Inflammatory macrophage treated with lipopolysaccharide for 1 hour (primary cell): ENCODE data around the gene ANKDD1A.

Experiments used
- DNase-seq, 2 donors: peaks; one replicate each; pipeline ENCODE4 v3.0.0-alpha.2; 2020 to 2022

ANKDD1A gene

GRCh38 chr15:64896371-64897069, 15.2 kb upstream of the ANKDD1A start:
- DNase-seq: no peak

- DNase-seq: peak; percentile 75 to 88
These were observed 14.2 kb upstream of the ANKDD1A start for GRCh38 chr15:64897345-64897985.

- no peak for DNase-seq
These were observed 13.3 kb upstream of the ANKDD1A start for GRCh38 chr15:64898406-64898805.

- no peak for DNase-seq
These were observed 10.6 kb upstream of the ANKDD1A start for GRCh38 chr15:64901141-64901540.

- DNase-seq: no peak
These were observed 9.8 kb upstream of the ANKDD1A start for GRCh38 chr15:64901914-64902313.

- DNase-seq: no peak
These were observed 8.8 kb upstream of the ANKDD1A start for GRCh38 chr15:64902863-64903262.

GRCh38 chr15:64903326-64903950, 8.3 kb upstream of the ANKDD1A start:
- DNase-seq: no peak

- DNase-seq: no peak
These were observed 7.5 kb upstream of the ANKDD1A start for GRCh38 chr15:64904189-64904588.

- DNase-seq: peak; percentile 63 to 90
These were observed 6.4 kb upstream of the ANKDD1A start for GRCh38 chr15:64905119-64905831.

GRCh38 chr15:64905941-64906340, 5.8 kb upstream of the ANKDD1A start:
- DNase-seq: no peak

GRCh38 chr15:64906402-64906801, 5.3 kb upstream of the ANKDD1A start:
- DNase-seq: no peak

- no peak for DNase-seq
These were observed 3.7 kb upstream of the ANKDD1A start for GRCh38 chr15:64907991-64908390.

GRCh38 chr15:64909546-64909945, 2.2 kb upstream of the ANKDD1A start:
- DNase-seq: no peak

GRCh38 chr15:64912379-64913325, 950 bp downstream of the ANKDD1A start:
- no peak for DNase-seq

- no peak for DNase-seq
These were observed 4.0 kb downstream of the ANKDD1A start for GRCh38 chr15:64915518-64916227.

GRCh38 chr15:64916365-64916764, 4.7 kb downstream of the ANKDD1A start:
- no peak for DNase-seq

GRCh38 chr15:64917211-64917610, 5.5 kb downstream of the ANKDD1A start:
- DNase-seq: no peak

GRCh38 chr15:64919721-64920120, 8.0 kb downstream of the ANKDD1A start:
- DNase-seq: no peak

- no peak for DNase-seq
These were observed 10.0 kb downstream of the ANKDD1A start for GRCh38 chr15:64921711-64922110.

- no peak for DNase-seq
These were observed 11.8 kb downstream of the ANKDD1A start for GRCh38 chr15:64923546-64923945.
